HCT116 (cell line): Measurements from ENCODE around the gene MOB2. TPM values are rescaled to one million over a fixed set of nuclear protein-coding genes. Genes with fewer than 3 reads are reported as not detected.

Experiments used
- ATAC-seq: fragments of 200-7000 bp; cut with Tn5 transposase; 2 replicates; pipeline ENCODE4 v1.9.1; 2020; ENCODE audit warnings: mild to moderate bottlenecking, moderate library complexity
- BruUV-seq: library from RNA; stranded (reverse); fragments of 400-500 nt; replicated peaks from 2 replicates; lab custom pipeline; 2021; lab: Mats Ljungman, UMichigan
- CTCF ChIA-PET: fragments of 300-600 bp; sonication (Branson Sonifier 250); formaldehyde crosslinking; loops from one replicate; lab custom pipeline; 2021; ENCODE audit warnings: antibody characterized with exemption; lab: Charles Lee
- POLR2A ChIA-PET: fragments of 300-600, 350-600 bp; sonication (Branson Sonifier 250); formaldehyde crosslinking; loops from one replicate; lab custom pipeline; 2021; ENCODE audit warnings: antibody characterized with exemption; lab: Charles Lee
- RAD21 ChIA-PET, 2 experiments: fragments of 300-600 bp; sonication (Branson Sonifier 250); formaldehyde crosslinking; loops; one replicate each; lab custom pipeline; 2023; ENCODE audit warnings: low total read pairs in 2 of 2; ENCODE audit not compliant: uncharacterized antibody in 2 of 2, unreplicated experiment in 2 of 2, low non-redundant PET in 1 of 2; lab: Charles Lee
- DNase-seq: peaks from one replicate; pipeline ENCODE4 v3.0.0-alpha.2; 2010; ENCODE audit warnings: low read depth, low spot score
- H2AFZ ChIP-seq: fragments of 200-600 bp; shearing (Covaris generic), sonication (generic); 2 replicates; pipeline ENCODE4 v1.6.1; 2017; ENCODE audit warnings: low read depth, mixed run types, mixed read lengths, antibody characterized with exemption, low read length; ENCODE audit not compliant: poor library complexity, severe bottlenecking
- H3K27ac ChIP-seq: 2 replicates; pipeline ENCODE4 v1.5.1; 2012; ENCODE audit warnings: low read depth, low read length
- H3K27me3 ChIP-seq: fragments of 200-600 bp; sonication (generic); 2 replicates; pipeline ENCODE4 v1.6.1; 2016; ENCODE audit warnings: mixed run types, low read length, mixed read lengths; ENCODE audit not compliant: insufficient read depth
- H3K36me3 ChIP-seq, 2 experiments: fragments of 200-500 bp in 1 of 2; fragments of 200-600 bp in 1 of 2; sonication (Bioruptor generic) in 1 of 2; sonication (generic) in 1 of 2; 2 replicates each; pipeline versions ENCODE4 v1.5.1 to v1.6.1; 2014 to 2016; ENCODE audit warnings: low read length in 2 of 2, inconsistent platforms in 1 of 2, mixed read lengths in 1 of 2, mixed run types in 1 of 2; ENCODE audit not compliant: insufficient read depth in 2 of 2, control insufficient read depth in 1 of 2
- H3K4me1 ChIP-seq, 2 experiments: fragments of 200-600 bp in 1 of 2; sonication (generic) in 1 of 2; 2 replicates each; pipeline versions ENCODE4 v1.5.1 to v1.6.1; 2012 to 2017; ENCODE audit warnings: low read length in 2 of 2, inconsistent platforms in 1 of 2, mild to moderate bottlenecking in 1 of 2, mixed read lengths in 1 of 2, mixed run types in 1 of 2, moderate library complexity in 1 of 2; ENCODE audit not compliant: insufficient read depth in 2 of 2, control insufficient read depth in 1 of 2
- H3K4me2 ChIP-seq: fragments of 200-600 bp; sonication (generic); 2 replicates; pipeline ENCODE4 v1.6.1; 2017; ENCODE audit warnings: mixed run types, low read length, mixed read lengths
- H3K4me3 ChIP-seq, 2 experiments: fragments of 200-600 bp in 1 of 2; sonication (generic) in 1 of 2; replicated peaks in 1 of 2; 2 replicates each; pipeline ENCODE4 v1.5.1; 2011 to 2016; ENCODE audit warnings: low read length in 2 of 2, control low read depth in 1 of 2, low read depth in 1 of 2, mild to moderate bottlenecking in 1 of 2, mixed read lengths in 1 of 2, mixed run types in 1 of 2
- H3K79me2 ChIP-seq: fragments of 200-600 bp; sonication (generic); 2 replicates; pipeline ENCODE4 v1.6.1; 2017; ENCODE audit warnings: mild to moderate bottlenecking, mixed run types, low read length, moderate library complexity, mixed read lengths; ENCODE audit not compliant: insufficient read depth
- H3K9ac ChIP-seq: fragments of 200-600 bp; sonication (generic); 2 replicates; pipeline ENCODE4 v1.6.1; 2016; ENCODE audit warnings: low read length, mixed read lengths
- H3K9me2 ChIP-seq: fragments of 200-600 bp; sonication (generic), shearing (Covaris generic); 2 replicates; pipeline ENCODE4 v1.6.1; 2017; ENCODE audit warnings: mixed run types, mild to moderate bottlenecking, moderate library complexity; ENCODE audit not compliant: insufficient read depth
- H3K9me3 ChIP-seq, 2 experiments: fragments of 200-500 bp in 1 of 2; fragments of 200-600 bp in 1 of 2; sonication (Bioruptor generic) in 1 of 2; sonication (generic) in 1 of 2; 2 replicates each; pipeline ENCODE4 v1.6.1; 2014 to 2017; ENCODE audit warnings: low read length in 2 of 2, mixed read lengths in 2 of 2, inconsistent platforms in 1 of 2, low read depth in 1 of 2, mild to moderate bottlenecking in 1 of 2, mixed run types in 1 of 2, moderate library complexity in 1 of 2; ENCODE audit not compliant: control insufficient read depth in 1 of 2, insufficient read depth in 1 of 2
- H4K20me1 ChIP-seq: fragments of 200-600 bp; sonication (generic), shearing (Covaris generic); 2 replicates; pipeline ENCODE4 v1.6.1; 2017; ENCODE audit warnings: mixed run types, mild to moderate bottlenecking, moderate library complexity; ENCODE audit not compliant: insufficient read depth
- ATF3 ChIP-seq: IDR thresholded peaks from 2 replicates; pipeline ENCODE4 v1.6.1; 2012
- CBX3 ChIP-seq: IDR thresholded peaks from 2 replicates; pipeline ENCODE4 v1.6.1; 2012; ENCODE audit warnings: low read depth
- CTCF ChIP-seq, 3 experiments: fragments of 200-600 bp in 1 of 3; sonication (generic) in 1 of 3; IDR thresholded peaks in 2 of 3; conservative IDR thresholded peaks in 1 of 3; 2 replicates each; pipeline ENCODE4 v1.5.1; 2012 to 2017; ENCODE audit warnings: low read depth in 2 of 3, low read length in 2 of 3, antibody characterized with exemption in 1 of 3, borderline replicate concordance in 1 of 3, control low read depth in 1 of 3, mild to moderate bottlenecking in 1 of 3, mixed read lengths in 1 of 3, mixed run types in 1 of 3, moderate library complexity in 1 of 3; ENCODE audit not compliant: insufficient read depth in 1 of 3
- ELF1 ChIP-seq: IDR thresholded peaks from 2 replicates; pipeline ENCODE4 v1.6.1; 2012; ENCODE audit warnings: low read depth, borderline replicate concordance
- FOSL1 ChIP-seq: IDR thresholded peaks from 2 replicates; pipeline ENCODE4 v1.6.1; 2012; ENCODE audit warnings: low read depth
- JUND ChIP-seq: IDR thresholded peaks from 2 replicates; pipeline ENCODE4 v1.6.1; 2012
- REST ChIP-seq: IDR thresholded peaks from 2 replicates; pipeline ENCODE4 v1.6.1; 2012; ENCODE audit warnings: low read depth
- YY1 ChIP-seq: IDR thresholded peaks from 2 replicates; pipeline ENCODE4 v1.6.1; 2011; ENCODE audit warnings: low read length, low read depth, moderate library complexity, mild to moderate bottlenecking; ENCODE audit not compliant: insufficient replicate concordance; ENCODE audit errors: extremely low read depth
- ZNF274 ChIP-seq: fragments of 200-500 bp; sonication (Bioruptor generic); IDR thresholded peaks from 2 replicates; pipeline ENCODE4 v1.6.1; 2014; ENCODE audit warnings: mild to moderate bottlenecking, low read depth, low read length, inconsistent platforms
- intact Hi-C: fragments of 100-400 bp; cut with micrococcal nuclease; formaldehyde crosslinking; loops from 2 replicates; pipeline ENCODE4 v1.10.0; 2022
- total RNA-seq: library from RNA; stranded (reverse); gene quantifications from one replicate; pipeline ENCODE4 v1.2.1, GENCODE V29; 2021; ENCODE audit not compliant: unreplicated experiment

MOB2 gene
- total RNA-seq, 1 experiment from 2014 or later, result 25.7 TPM

GRCh38 chr11:1478011-1478410, 8.6 kb downstream of the MOB2 start:
- Histone ChIP-seq H3K9me2 (no peaks in the 10 kb centered on the region), H3K79me2 (no peaks in the 10 kb centered on the region; the same call in 1 of the 2 replicates), H3K27me3 (no peaks in the 10 kb centered on the region), H3K4me3 (no peak overlapping the region), H3K4me1 (no peaks in the 10 kb centered on the region), H3K27ac (no peak overlapping the region), H3K36me3 (no peaks in the 10 kb centered on the region), H3K9ac (no peak overlapping the region), H3K4me2 (no peak overlapping the region), H4K20me1 (no peaks in the 10 kb centered on the region), H2AFZ (no peak overlapping the region), H3K9me3 (no peaks in the 10 kb centered on the region)
- POLR2A ChIA-PET, result no interaction called here
- DNase-seq (no peak), ATAC-seq (no peak)
- no peak for TF ChIP-seq ATF3
- no peak for TF ChIP-seq CTCF (IDR thresholded peaks at IDR 0.05 in 2 of 3, conservative IDR thresholded peaks at IDR 0.05 in 1 of 3; ENCODE audit: borderline replicate concordance in 1 of 3, insufficient read depth in 1 of 3, low read depth in 2 of 3, low read length in 2 of 3)
- RAD21 ChIA-PET, result no interaction called here
- no TSS peak for BruUV-seq
- CTCF ChIA-PET, result no interaction called here
- intact Hi-C loops, result no loop called here

GRCh38 chr11:1476940-1477736, 9.4 kb downstream of the MOB2 start:
- TF ChIP-seq FOSL1 (no peak), ELF1 (no peak), ZNF274 (no peak), REST (no peak), CTCF (IDR thresholded peaks at IDR 0.05 in 2 of 3, conservative IDR thresholded peaks at IDR 0.05 in 1 of 3; ENCODE audit: borderline replicate concordance in 1 of 3, insufficient read depth in 1 of 3, low read depth in 2 of 3, low read length in 2 of 3) (no peak), JUND (no peak), YY1 (no peak), CBX3 (no peak)
- TF ChIP-seq, all 23 proteins: peak for 0
- BruUV-seq, result no TSS peak
- intact Hi-C loops, result no loop called here
- Histone ChIP-seq H3K79me2 (no peaks in the 10 kb centered on the region), H3K36me3 (no peaks in the 10 kb centered on the region), H3K9me3 (no peaks in the 10 kb centered on the region), H2AFZ (no peak overlapping the region), H3K4me1 (no peaks in the 10 kb centered on the region), H3K27ac (no peak overlapping the region), H3K4me3 (no peak overlapping the region), H3K9ac (no peak overlapping the region), H3K9me2 (no peaks in the 10 kb centered on the region), H3K4me2 (no peak overlapping the region), H4K20me1 (no peaks in the 10 kb centered on the region), H3K27me3 (no peaks in the 10 kb centered on the region)
- ATAC-seq (no peak), DNase-seq (no peak)
- POLR2A ChIA-PET, result no interaction called here
- RAD21 ChIA-PET, result no interaction called here
- CTCF ChIA-PET, result no interaction called here
